ENCODE data around the gene STK24.

The STK24 gene

DNA sequence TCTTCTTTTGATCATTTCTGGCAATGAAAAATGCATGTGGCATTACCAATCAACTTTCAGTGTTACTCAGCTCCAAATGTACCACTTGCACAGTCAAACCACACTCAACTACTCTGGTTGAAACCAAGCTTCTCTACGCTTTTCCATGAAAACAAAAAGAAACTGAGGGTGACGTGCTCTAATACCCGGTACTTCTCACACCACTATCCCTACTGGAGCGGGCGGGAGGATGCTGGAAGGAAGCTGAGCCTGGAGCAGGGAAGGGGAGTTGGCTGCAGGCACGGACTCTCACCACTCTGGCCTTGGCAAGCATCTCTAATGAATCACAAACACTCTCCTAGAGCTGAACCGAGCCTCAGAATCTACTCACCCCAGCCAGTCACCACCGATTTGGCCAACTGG is 48.2 kb downstream of the STK24 start:
- no peak for DNase-seq

DNA sequence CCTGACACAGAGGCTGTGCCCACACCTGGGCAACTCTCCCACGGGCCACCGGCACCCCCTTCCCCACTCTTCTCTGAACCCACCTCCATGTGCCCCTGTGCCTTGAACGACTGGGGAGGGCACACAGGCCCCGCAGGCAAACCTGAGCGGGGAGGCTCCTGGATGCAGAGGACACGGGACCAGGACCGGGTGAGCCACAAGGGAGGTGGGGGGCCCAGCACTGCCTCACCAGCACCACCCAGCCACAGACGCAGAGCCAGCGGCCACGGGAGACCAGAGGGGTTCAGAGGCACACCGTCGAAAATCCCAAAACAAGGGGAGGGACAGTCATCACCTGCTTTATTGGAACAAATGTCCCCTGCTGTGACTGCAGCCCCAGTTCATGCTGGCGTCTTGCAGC is 49.4 kb downstream of the STK24 start:
- DNase-seq, result no peak

DNA sequence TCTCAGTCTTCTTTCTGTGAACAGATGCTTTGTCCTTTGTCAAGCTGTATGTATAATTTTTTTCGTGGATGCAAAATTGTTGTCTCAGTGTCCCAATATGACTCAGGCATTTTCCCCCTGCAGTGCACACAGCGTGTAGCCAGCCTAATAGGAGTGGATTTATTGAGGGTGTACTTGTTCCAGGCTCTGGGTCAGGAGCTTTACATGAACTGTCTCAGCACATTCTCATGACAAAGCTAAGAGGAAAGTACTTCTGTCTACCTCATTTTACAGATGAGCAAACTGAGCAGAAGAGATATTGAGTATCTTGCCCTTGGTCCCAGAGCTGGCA is 50.8 kb downstream of the STK24 start:
- no peak for DNase-seq

DNA sequence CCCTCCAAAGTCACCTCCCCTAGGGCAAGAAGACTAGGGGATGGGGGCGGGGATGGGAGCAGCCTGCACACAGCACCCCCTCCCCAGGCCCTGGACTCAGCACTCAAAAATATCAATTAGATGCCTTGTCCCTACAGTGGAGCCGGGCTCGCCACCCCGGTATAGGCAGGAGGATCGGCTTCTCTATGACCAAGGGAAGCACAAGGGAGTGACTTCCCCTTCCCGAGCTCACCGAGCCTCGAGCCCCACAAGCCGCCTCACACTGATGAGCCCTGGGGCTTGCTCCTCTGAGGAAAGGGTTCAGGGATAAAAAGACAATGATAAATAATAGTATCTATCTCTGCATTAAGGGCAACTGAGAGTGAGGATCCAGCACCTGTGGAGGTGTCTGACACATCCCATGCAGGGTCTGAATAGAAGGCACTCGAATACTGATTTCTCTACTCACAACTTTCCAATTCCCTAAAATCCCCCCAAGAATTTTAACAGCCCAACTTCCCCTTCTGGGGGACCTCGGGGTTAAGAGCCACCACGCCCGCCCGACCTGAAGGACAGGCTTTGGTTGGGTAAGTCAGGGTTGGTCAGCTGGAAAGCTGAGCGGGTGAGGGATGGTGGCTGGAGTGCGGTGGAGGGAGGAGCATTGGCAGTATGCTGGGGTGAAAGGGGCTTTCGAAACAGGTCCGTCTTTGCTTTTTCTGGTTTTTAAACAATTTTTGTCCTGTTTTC is 51.3 kb downstream of the STK24 start:
- DNase-seq, result no peak

- no peak for DNase-seq
These were observed 52.1 kb downstream of the STK24 start for GRCh38 chr13:98524793-98525192.

DNA sequence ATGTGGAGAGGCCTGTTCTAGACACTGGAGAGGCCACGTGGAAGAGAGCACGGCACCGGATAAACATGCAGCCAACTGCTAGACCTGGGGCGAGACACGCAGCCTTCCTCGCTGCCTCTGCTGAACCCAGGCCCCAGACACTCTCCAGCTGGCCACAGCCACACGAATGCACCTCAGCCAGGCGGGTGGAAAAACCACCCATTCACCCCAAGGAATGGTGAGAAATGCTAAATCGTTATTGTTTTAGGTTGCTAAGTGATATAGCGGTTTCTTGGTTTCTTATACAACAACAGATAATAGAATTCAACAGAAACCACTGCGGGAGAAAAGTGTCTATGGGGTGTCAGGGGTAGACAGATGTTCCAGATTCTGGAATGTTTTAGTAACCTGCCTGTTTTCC is 52.5 kb downstream of the STK24 start:
- DNase-seq, result no peak

DNA sequence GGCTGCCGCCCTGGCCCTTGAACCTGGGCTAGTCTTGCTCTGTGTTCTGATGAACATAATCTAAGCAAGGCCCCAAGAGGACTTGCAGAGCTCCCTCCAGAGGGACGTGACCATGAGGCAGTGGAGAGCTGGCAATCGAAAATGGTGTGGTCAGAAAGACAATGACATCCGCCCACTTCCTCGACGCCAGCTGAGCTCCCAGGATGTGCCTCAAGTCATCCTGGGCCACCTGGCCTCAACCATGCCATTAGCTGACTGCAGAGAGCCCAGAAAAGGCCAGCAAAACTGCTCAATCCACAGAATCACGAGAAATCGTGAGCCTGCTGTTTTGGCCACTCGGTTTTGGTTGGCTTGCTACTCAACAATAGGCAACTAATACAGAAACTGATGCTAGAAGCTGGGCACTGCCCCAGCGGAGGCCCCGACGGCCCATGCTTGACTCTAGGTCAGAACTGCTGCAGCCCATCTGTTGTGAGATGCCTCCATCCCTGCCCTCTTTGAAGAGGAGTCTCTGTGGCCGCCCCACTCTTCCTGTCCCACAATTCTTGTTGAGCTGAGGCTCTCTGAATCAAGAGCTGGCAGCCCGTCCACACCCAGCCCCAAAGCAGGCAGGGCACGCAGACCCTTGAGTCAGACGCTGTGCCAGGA is 53.3 kb downstream of the STK24 start:
- no peak for DNase-seq

GRCh38 chr13:98522371-98522770 is 54.5 kb downstream of the STK24 start:
- DNase-seq, result no peak

GRCh38 chr13:98521461-98522247 is 55.3 kb downstream of the STK24 start:
- no peak for DNase-seq

- DNase-seq, result no peak
These were observed 56.0 kb downstream of the STK24 start for GRCh38 chr13:98520674-98521449.

DNA sequence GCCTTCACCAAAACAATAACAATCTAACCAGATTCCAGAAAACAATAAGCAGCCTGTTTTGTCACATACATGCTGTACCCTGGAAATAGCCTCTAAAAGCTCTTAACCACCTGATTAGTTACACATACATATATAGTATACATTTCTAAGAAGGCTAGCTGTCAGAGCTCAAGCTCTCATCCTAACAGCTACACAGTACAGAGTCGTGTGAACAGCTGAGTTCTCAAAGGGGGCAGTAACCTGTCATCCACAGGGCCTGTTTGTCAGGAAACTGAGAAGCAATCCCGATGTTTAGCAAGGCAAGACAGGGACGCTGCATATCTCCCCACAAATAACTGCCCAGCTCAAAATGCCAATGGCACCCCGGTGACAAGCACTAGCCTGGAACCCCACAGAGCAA is 56.9 kb downstream of the STK24 start:
- no peak for DNase-seq

DNA sequence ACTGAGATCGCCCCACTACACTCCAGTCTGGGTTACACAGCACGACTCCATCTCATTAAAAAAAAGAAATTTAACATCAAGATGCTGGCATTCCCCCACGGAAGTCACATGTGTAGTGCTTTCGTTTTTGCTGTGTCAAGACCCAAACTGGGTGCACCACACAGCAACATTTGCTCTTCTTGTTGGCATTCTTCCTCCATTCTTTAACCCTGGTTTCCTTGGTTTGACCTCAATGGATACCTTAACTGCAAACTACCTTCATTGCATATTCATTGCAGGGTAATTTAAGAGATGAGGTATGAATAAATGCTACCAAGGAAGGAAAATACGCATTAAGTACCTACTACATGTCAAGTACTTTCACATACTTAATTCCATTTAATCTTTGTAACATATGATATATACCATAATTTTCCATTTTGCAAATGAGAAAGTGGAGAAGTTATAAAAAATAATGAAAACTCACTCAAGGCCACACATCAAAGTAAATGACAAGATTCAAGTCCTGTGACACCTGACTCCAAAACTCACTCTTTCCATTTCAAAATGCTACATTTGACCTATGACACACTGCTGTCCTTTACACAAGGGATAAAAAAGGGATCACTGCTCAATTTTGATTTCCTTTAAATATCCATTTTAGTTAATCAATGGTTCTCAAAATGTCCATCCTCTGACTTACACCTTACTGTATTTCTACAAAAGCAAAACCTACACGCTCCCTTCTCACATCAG is 59.2 kb downstream of the STK24 start:
- DNase-seq, result no peak

- DNase-seq, result no peak
These were observed 61.0 kb downstream of the STK24 start for GRCh38 chr13:98515818-98516465.

- no peak for DNase-seq
These were observed 62.6 kb downstream of the STK24 start for GRCh38 chr13:98514288-98514687.

DNA sequence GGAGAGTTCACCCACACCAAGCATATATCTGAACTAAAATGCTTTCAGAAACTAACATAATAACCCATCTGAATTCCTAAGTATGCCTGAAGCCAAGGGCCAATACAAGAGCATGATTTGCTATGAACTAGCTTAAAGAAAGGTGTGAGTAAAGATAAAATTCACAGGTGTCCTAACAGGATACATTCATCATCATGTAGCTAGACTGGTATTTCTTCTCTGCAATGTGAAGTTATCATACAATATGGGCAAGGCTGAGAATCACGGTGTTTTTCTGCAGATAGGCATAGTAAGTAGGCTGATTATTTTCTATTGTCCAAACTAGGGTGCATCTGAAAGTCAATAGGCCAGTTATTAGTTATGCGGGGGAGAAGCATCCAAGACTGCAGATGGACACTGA is 63.1 kb downstream of the STK24 start:
- no peak for DNase-seq

- DNase-seq, result no peak
These were observed 63.9 kb downstream of the STK24 start for GRCh38 chr13:98512774-98513665.

- DNase-seq, result no peak
These were observed 65.5 kb downstream of the STK24 start for GRCh38 chr13:98511435-98511834.

DNA sequence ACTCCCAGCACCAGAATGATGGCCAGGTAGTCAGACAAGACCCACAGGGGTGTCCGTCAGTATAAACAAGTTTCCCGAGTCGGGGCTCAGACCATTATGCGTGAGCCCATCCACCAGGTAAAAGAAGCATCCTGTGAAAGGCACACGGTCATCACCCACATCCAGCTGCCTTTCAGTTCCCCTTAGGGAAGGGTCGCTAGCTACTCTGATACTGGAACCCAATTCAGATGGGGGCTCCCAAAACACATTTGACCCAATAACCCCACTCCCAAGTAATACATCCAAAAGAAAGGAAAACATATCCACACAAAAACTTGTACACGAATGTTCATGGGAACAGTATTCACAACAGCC is 66.8 kb downstream of the STK24 start:
- DNase-seq, result no peak

- DNase-seq, result peak; percentile 93
These were observed 67.4 kb downstream of the STK24 start for GRCh38 chr13:98509271-98510155.

DNA sequence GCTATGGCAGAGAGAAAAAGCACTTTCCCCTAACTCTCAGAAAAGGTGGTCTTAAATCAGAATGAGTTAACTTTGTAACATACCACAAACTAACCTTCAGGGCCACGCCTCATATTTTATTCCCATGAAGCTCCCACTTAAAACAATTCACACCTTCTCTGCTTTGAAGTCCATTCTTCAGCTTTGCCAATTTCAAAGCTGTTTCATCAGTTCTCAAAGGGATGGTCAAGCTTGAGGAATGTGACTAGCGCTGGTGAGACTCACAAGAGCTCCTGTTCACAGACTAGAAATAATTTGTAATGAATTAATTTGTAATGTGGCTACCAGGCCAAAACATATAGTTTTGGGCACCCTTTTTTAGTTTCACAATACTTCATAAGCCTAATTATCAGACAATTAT is 68.2 kb downstream of the STK24 start:
- DNase-seq, result peak; percentile 23
